ENCODE data around the gene ELAVL2. TPM values are rescaled to one million over a fixed set of nuclear protein-coding genes. Genes with fewer than 3 reads are reported as not detected.

Gene ELAVL2
- total and polyA plus RNA-seq, 12 donors, result under 0.01 to 0.64 (median 0.11) TPM; not detected in 5

- H3K4me3 ChIP-seq, result no peak overlapping the region
- intact Hi-C loops (cut with DNase I), result no loop called here
- ATAC-seq (no peak), DNase-seq (no peak)
- TF ChIP-seq CTCF (IDR thresholded peaks at IDR 0.05), result no peak
- H3K4me1 ChIP-seq, result no peaks in the 10 kb centered on the region
- H3K27ac ChIP-seq, result no peak overlapping the region
- no peaks in the 10 kb centered on the region for H3K36me3 ChIP-seq
- WGBS, 2 donors, result 91% methylated on average over 5 of the region's 5 CpGs
- H3K27me3 ChIP-seq, result peaks cover 0 to 4% (median 0%) of the 10 kb centered on the region in 7 donors
- H3K9me3 ChIP-seq, result no peaks in the 10 kb centered on the region
These were observed 89.7 kb downstream of the ELAVL2 start for GRCh38 chr9:23736293-23736692.

GRCh38 chr9:23733495-23734078 lies 92.5 kb downstream of the ELAVL2 start:
- Histone ChIP-seq H3K4me3 (no peak overlapping the region), H3K36me3 (no peaks in the 10 kb centered on the region), H3K4me1 (no peaks in the 10 kb centered on the region), H3K9me3 (no peaks in the 10 kb centered on the region), H3K27me3 (no peaks in the 10 kb centered on the region), H3K27ac (no peak overlapping the region)
- ATAC-seq (no peak), DNase-seq (no peak)
- TF ChIP-seq CTCF (IDR thresholded peaks at IDR 0.05), result no peak
- 84 to 85% methylated on average over 2 of the region's 2 CpGs for WGBS, 2 donors
- intact Hi-C loops (cut with DNase I), result no loop called here

- intact Hi-C loops (cut with DNase I), result no loop called here
- no peak for DNase-seq
- Histone ChIP-seq H3K36me3 (no peaks in the 10 kb centered on the region), H3K27me3 (no peaks in the 10 kb centered on the region), H3K27ac (no peak overlapping the region), H3K4me3 (no peak overlapping the region), H3K4me1 (no peaks in the 10 kb centered on the region), H3K9me3 (no peaks in the 10 kb centered on the region)
- 68 to 73% methylated on average over 3 of the region's 3 CpGs for WGBS, 2 donors
- ATAC-seq, result no peak
- no peak for TF ChIP-seq CTCF (IDR thresholded peaks at IDR 0.05)
These were observed 94.7 kb downstream of the ELAVL2 start for GRCh38 chr9:23731353-23731752.

- H3K4me1 ChIP-seq, result no peaks in the 10 kb centered on the region
- no peak for ATAC-seq
- TF ChIP-seq CTCF (IDR thresholded peaks at IDR 0.05), result no peak
- H3K4me3 ChIP-seq, result no peak overlapping the region
- DNase-seq, result no peak
- H3K27ac ChIP-seq, result no peak overlapping the region
- WGBS, 2 donors, result 91 to 96% methylated on average over 2 of the region's 2 CpGs
- intact Hi-C loops (cut with DNase I), result no loop called here
- no peaks in the 10 kb centered on the region for H3K9me3 ChIP-seq
- no peaks in the 10 kb centered on the region for H3K36me3 ChIP-seq
- H3K27me3 ChIP-seq, result no peaks in the 10 kb centered on the region
These were observed 95.7 kb downstream of the ELAVL2 start for GRCh38 chr9:23730364-23730763.

Data from heart right ventricle (tissue), 16 donors.